IMR-90 (cell line): ENCODE data around the gene GRIN2A. TPM values are rescaled to one million over a fixed set of nuclear protein-coding genes. Genes with fewer than 3 reads are reported as not detected.

Experiments used
- ATAC-seq: fragments of 200-7000 bp; cut with Tn5 transposase; 2 replicates; pipeline ENCODE4 v1.9.1; 2020; ENCODE audit warnings: low read depth, mild to moderate bottlenecking, moderate library complexity
- BruUV-seq: library from RNA; stranded (reverse); fragments of 400-500 nt; replicated peaks from 2 replicates; lab custom pipeline; 2021; lab: Mats Ljungman, UMichigan
- CTCF ChIA-PET: fragments of 300-600 bp; formaldehyde crosslinking; extraction: SDS; loops from one replicate; lab custom pipeline; 2021; ENCODE audit warnings: antibody characterized with exemption; lab: Yijun Ruan, JAX
- POLR2A ChIA-PET: fragments of 300-600 bp; sonication (Branson Sonifier 250); formaldehyde crosslinking; loops from one replicate; lab custom pipeline; 2022; ENCODE audit warnings: antibody characterized with exemption; ENCODE audit not compliant: unreplicated experiment; lab: Charles Lee
- DNase-seq: peaks from one replicate; pipeline ENCODE4 v3.0.0; 2013
- H2AFZ ChIP-seq: replicated peaks from 2 replicates; pipeline ENCODE3; 2013; ENCODE audit warnings: low read length, mild to moderate bottlenecking; ENCODE audit not compliant: poor library complexity
- H2AK5ac ChIP-seq: 2 replicates; pipeline ENCODE4 v1.6.1; 2013; ENCODE audit warnings: low read depth, low read length, inconsistent platforms
- H2AK9ac ChIP-seq: replicated peaks from 2 replicates; pipeline ENCODE3; 2013; ENCODE audit warnings: mild to moderate bottlenecking, low read depth, low read length, moderate library complexity; ENCODE audit not compliant: poor library complexity
- H2BK120ac ChIP-seq: 2 replicates; pipeline ENCODE4 v1.6.1; 2013; ENCODE audit warnings: low read depth, low read length, inconsistent platforms
- H2BK15ac ChIP-seq: 3 replicates; pipeline ENCODE4 v1.6.1; 2013; ENCODE audit warnings: low read depth, low read length, inconsistent platforms
- H2BK20ac ChIP-seq: 2 replicates; pipeline ENCODE4 v1.6.1; 2013; ENCODE audit warnings: low read depth, mild to moderate bottlenecking, inconsistent platforms, low read length, moderate library complexity
- H2BK5ac ChIP-seq: 2 replicates; pipeline ENCODE4 v1.6.1; 2013; ENCODE audit warnings: mild to moderate bottlenecking, low read depth, low read length, inconsistent platforms; ENCODE audit not compliant: poor library complexity, severe bottlenecking
- H3K14ac ChIP-seq: replicated peaks from 2 replicates; pipeline ENCODE4 v1.6.1; 2013; ENCODE audit warnings: low read depth, low read length, inconsistent platforms
- H3K18ac ChIP-seq: 2 replicates; pipeline ENCODE4 v1.6.1; 2013; ENCODE audit warnings: low read depth, low read length, control low read depth
- H3K23ac ChIP-seq: 2 replicates; pipeline ENCODE4 v1.6.1; 2013; ENCODE audit warnings: low read depth, low read length, inconsistent platforms
- H3K27ac ChIP-seq: 2 replicates; pipeline ENCODE4 v1.5.1; 2013; ENCODE audit warnings: mild to moderate bottlenecking, control low read depth, low read length; ENCODE audit not compliant: insufficient read depth
- H3K27me3 ChIP-seq: 2 replicates; pipeline ENCODE4 v1.6.1; 2013; ENCODE audit warnings: low read length; ENCODE audit not compliant: control insufficient read depth, insufficient read depth
- H3K36me3 ChIP-seq: 2 replicates; pipeline ENCODE4 v1.6.1; 2013; ENCODE audit warnings: low read length, mixed read lengths; ENCODE audit not compliant: control insufficient read depth, insufficient read depth
- H3K4ac ChIP-seq: 2 replicates; pipeline ENCODE4 v1.6.1; 2013; ENCODE audit warnings: low read depth, low read length, inconsistent platforms
- H3K4me1 ChIP-seq: 2 replicates; pipeline ENCODE4 v1.6.1; 2013; ENCODE audit warnings: low read length, mixed read lengths; ENCODE audit not compliant: control insufficient read depth, insufficient read depth
- H3K4me2 ChIP-seq: 2 replicates; pipeline ENCODE4 v1.6.1; 2013; ENCODE audit warnings: low read depth, mild to moderate bottlenecking, control low read depth, low read length, moderate library complexity
- H3K4me3 ChIP-seq: 2 replicates; pipeline ENCODE4 v1.5.1; 2013; ENCODE audit warnings: low read depth, mild to moderate bottlenecking, control low read depth, low read length, moderate library complexity; ENCODE audit not compliant: insufficient read depth
- H3K56ac ChIP-seq: 2 replicates; pipeline ENCODE4 v1.6.1; 2013; ENCODE audit warnings: low read length, inconsistent platforms; ENCODE audit not compliant: insufficient read depth; ENCODE audit errors: extremely low read depth
- H3K79me1 ChIP-seq, 2 experiments: 2 replicates each; pipeline ENCODE4 v1.6.1; 2013; ENCODE audit warnings: low read length in 2 of 2, inconsistent platforms in 1 of 2, low read depth in 1 of 2
- H3K9ac ChIP-seq: 2 replicates; pipeline ENCODE4 v1.6.1; 2013; ENCODE audit warnings: low read depth, low read length, control low read depth
- H3K9me1 ChIP-seq: 2 replicates; pipeline ENCODE4 v1.6.1; 2013; ENCODE audit warnings: low read length, inconsistent platforms; ENCODE audit not compliant: insufficient read depth
- H3K9me3 ChIP-seq: 2 replicates; pipeline ENCODE4 v1.6.1; 2013; ENCODE audit warnings: low read length; ENCODE audit not compliant: control insufficient read depth, insufficient read depth
- H4K20me1 ChIP-seq: 2 replicates; pipeline ENCODE4 v1.6.1; 2013; ENCODE audit warnings: low read length, inconsistent platforms; ENCODE audit not compliant: insufficient read depth
- H4K5ac ChIP-seq: 2 replicates; pipeline ENCODE4 v1.6.1; 2013; ENCODE audit warnings: mild to moderate bottlenecking, low read depth, low read length, control low read depth
- H4K8ac ChIP-seq, 2 experiments: 2 replicates each; pipeline ENCODE4 v1.6.1; 2013; ENCODE audit warnings: low read depth in 2 of 2, low read length in 2 of 2, control low read depth in 1 of 2, inconsistent platforms in 1 of 2
- H4K91ac ChIP-seq: 2 replicates; pipeline ENCODE4 v1.6.1; 2013; ENCODE audit warnings: low read depth, low read length, inconsistent platforms; ENCODE audit not compliant: insufficient read depth
- CEBPB ChIP-seq: IDR thresholded peaks from 2 replicates; pipeline ENCODE4 v1.6.1; 2012; ENCODE audit warnings: low read depth, low read length, improper control_type of control experiment
- CHD1 ChIP-seq: IDR thresholded peaks from 2 replicates; pipeline ENCODE4 v1.6.1; 2012; ENCODE audit warnings: low read depth, low read length, improper control_type of control experiment
- ELK1 ChIP-seq: fragments of 150-350 bp; IDR thresholded peaks from 2 replicates; pipeline ENCODE4 v1.6.1; 2016; ENCODE audit warnings: low read depth, mild to moderate bottlenecking, low read length, moderate library complexity, borderline replicate concordance
- FOS ChIP-seq: fragments of 150-350 bp; IDR thresholded peaks from 2 replicates; pipeline ENCODE4 v1.6.1; 2016; ENCODE audit warnings: low read depth, low read length
- MAFK ChIP-seq: IDR thresholded peaks from 2 replicates; pipeline ENCODE4 v1.6.1; 2012; ENCODE audit warnings: low read depth, low read length, improper control_type of control experiment
- MAZ ChIP-seq: IDR thresholded peaks from 2 replicates; pipeline ENCODE4 v1.6.1; 2012; ENCODE audit warnings: low read depth, mild to moderate bottlenecking, low read length, improper control_type of control experiment, moderate library complexity, borderline replicate concordance
- NFE2L2 ChIP-seq: fragments of 150-350 bp; IDR thresholded peaks from 2 replicates; pipeline ENCODE4 v1.6.1; 2016; ENCODE audit warnings: low read depth, mild to moderate bottlenecking, low read length
- POLR2A ChIP-seq: IDR thresholded peaks from 2 replicates; pipeline ENCODE4 v1.6.1; 2012; ENCODE audit warnings: mild to moderate bottlenecking, low read depth, low read length
- WGBS, 2 experiments: methylation state at CpG; one replicate each; pipeline versions ENCODE4 v1.1.5 to v1.1.7; 2013; ENCODE audit warnings: missing lambda C conversion rate in 2 of 2; ENCODE audit not compliant: insufficient read length in 1 of 2; ENCODE audit errors: extremely low coverage in 2 of 2; 5-methylcytosine and 5-hydroxymethylcytosine counted together
- dilution Hi-C: fragments of 300-500 bp; cut with HindIII; formaldehyde crosslinking; loops from one replicate; pipeline ENCODE4 v1.14.3; 2018; ENCODE audit warnings: low sequenced_read_pairs; ENCODE audit not compliant: unreplicated experiment
- in situ Hi-C: fragments of 300-500 bp; cut with MboI; formaldehyde crosslinking; loops from 3 replicates; pipeline ENCODE4 v1.14.3; 2019; ENCODE audit warnings: low sequenced_read_pairs, inconsistent platforms, mixed read lengths
- intact Hi-C: fragments of 100-400 bp; cut with micrococcal nuclease; formaldehyde crosslinking; loops from 2 replicates; pipeline ENCODE4 v1.10.0; 2022
- polyA plus RNA-seq, 3 experiments: library from polyadenylated mRNA; depleted of rRNA; stranded (reverse); fragments of >200 nt; gene quantifications; 2 replicates each; pipeline ENCODE4 v1.2.3, GENCODE V29; 2012; ENCODE audit warnings: low replicate concordance in 1 of 3
- total RNA-seq: library from RNA; depleted of rRNA; stranded (reverse); fragments of >200 nt; gene quantifications from 2 replicates; pipeline ENCODE4 v1.2.3, GENCODE V29; 2012

Gene GRIN2A
- total and polyA plus RNA-seq, 2 of the 4 experiments (the other 2 are of a cell fraction) = under 0.01 TPM; not detected in 1

DNA sequence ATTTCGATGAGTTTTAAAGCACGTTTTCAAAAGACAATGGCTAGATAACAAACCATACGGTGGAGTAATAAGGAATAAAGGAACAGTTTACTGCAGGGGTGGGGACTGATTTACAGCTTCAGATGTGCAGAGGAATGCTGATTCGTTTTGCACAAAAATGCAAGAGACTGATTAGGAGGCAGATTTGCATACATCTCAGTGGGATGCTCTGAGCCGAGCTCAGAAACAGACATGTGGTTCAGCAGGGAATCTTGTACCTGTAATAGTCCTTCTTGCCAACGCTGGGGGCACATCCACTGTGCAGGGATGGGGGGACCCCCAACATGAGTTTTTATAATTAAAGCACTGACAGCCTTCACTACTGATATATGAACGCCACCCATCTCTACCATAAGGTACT lies 308.0 kb downstream of the GRIN2A start:
- Histone ChIP-seq H3K79me1 (no peaks in the 10 kb centered on the region), H2BK120ac (no peak overlapping the region), H3K4me1 (no peaks in the 10 kb centered on the region), H3K4me3 (no peak overlapping the region), H3K36me3 (no peaks in the 10 kb centered on the region), H3K4ac (no peak overlapping the region), H3K14ac (no peak overlapping the region), H2BK5ac (no peak overlapping the region), H3K9me1 (no peaks in the 10 kb centered on the region), H4K91ac (no peak overlapping the region), H4K8ac (no peak overlapping the region), H2AK5ac (no peak overlapping the region), H2BK15ac (no peak overlapping the region), H3K27ac (no peak overlapping the region), H3K27me3 (no peaks in the 10 kb centered on the region), H2AFZ (no peak overlapping the region), H2AK9ac (no peak overlapping the region), H4K20me1 (no peaks in the 10 kb centered on the region), H3K23ac (no peak overlapping the region), H3K9me3 (peaks cover 12% of the 10 kb centered on the region), H3K9ac (no peak overlapping the region), H4K5ac (no peak overlapping the region), H3K4me2 (no peak overlapping the region), H2BK20ac (no peak overlapping the region), H3K56ac (no peak overlapping the region), H3K18ac (no peak overlapping the region)
- ATAC-seq = no peak
- in situ Hi-C loops = no loop called here
- TF ChIP-seq FOS (no peak), MAZ (no peak), CEBPB (no peak), CHD1 (no peak), MAFK (no peak), NFE2L2 (no peak), POLR2A (no peak), ELK1 (no peak)
- no peak for DNase-seq
- intact Hi-C loops = no loop called here
- WGBS, 2 experiments = 19% methylated on average over 2 of the region's 7 CpGs; no CpG with 5 or more reads in 1 of the 2 experiments
- ChIA-PET POLR2A (no interaction called here), CTCF (no interaction called here)
- dilution Hi-C loops = no loop called here
- BruUV-seq = no TSS peak
